H9 (cell line): ENCODE results near the gene ATP6V1B1. TPM values are rescaled to one million over a fixed set of nuclear protein-coding genes. Genes with fewer than 3 reads are reported as not detected.
A peak's percentile ranks its signal among the peaks of the same experiment; 100 is the strongest.

Experiments used
- DNase-seq: peaks from one replicate; pipeline ENCODE4 v3.0.0-alpha.2; 2017
- H2AFZ ChIP-seq: one replicate; pipeline ENCODE4 v1.6.1; 2013; ENCODE audit warnings: mild to moderate bottlenecking, low read length, control low read depth, moderate library complexity
- H2AK5ac ChIP-seq: 2 replicates; pipeline ENCODE4 v1.6.1; 2013; ENCODE audit warnings: low read length, control low read depth, mixed read lengths; ENCODE audit not compliant: insufficient read length
- H2BK120ac ChIP-seq: one replicate; pipeline ENCODE4 v1.6.1; 2013; ENCODE audit warnings: low read depth, mild to moderate bottlenecking, low read length, control low read depth, inconsistent platforms; ENCODE audit not compliant: poor library complexity, severe bottlenecking
- H2BK12ac ChIP-seq: 2 replicates; pipeline ENCODE4 v1.6.1; 2013; ENCODE audit warnings: low read length, control low read depth, mixed read lengths, low read depth; ENCODE audit not compliant: insufficient read length
- H2BK15ac ChIP-seq: 2 replicates; pipeline ENCODE4 v1.6.1; 2013; ENCODE audit warnings: low read depth, low read length, control low read depth
- H2BK20ac ChIP-seq: one replicate; pipeline ENCODE4 v1.6.1; 2013; ENCODE audit warnings: low read depth, mild to moderate bottlenecking, low read length, control low read depth, inconsistent platforms; ENCODE audit not compliant: poor library complexity, severe bottlenecking
- H2BK5ac ChIP-seq: 2 replicates; pipeline ENCODE4 v1.6.1; 2013; ENCODE audit warnings: low read length, control low read depth, mixed read lengths; ENCODE audit not compliant: insufficient read length
- H3K14ac ChIP-seq: 2 replicates; pipeline ENCODE4 v1.6.1; 2013; ENCODE audit warnings: low read length, control low read depth; ENCODE audit not compliant: insufficient read depth
- H3K18ac ChIP-seq: 2 replicates; pipeline ENCODE4 v1.6.1; 2013; ENCODE audit warnings: low read depth, mild to moderate bottlenecking, mixed read lengths, low read length, control low read depth; ENCODE audit not compliant: insufficient read length
- H3K23ac ChIP-seq: 2 replicates; pipeline ENCODE4 v1.6.1; 2013; ENCODE audit warnings: low read length, control low read depth, mixed read lengths, low read depth; ENCODE audit not compliant: insufficient read length
- H3K23me2 ChIP-seq: 2 replicates; pipeline ENCODE4 v1.6.1; 2013; ENCODE audit warnings: low read depth, mild to moderate bottlenecking, mixed read lengths, low read length, control low read depth; ENCODE audit not compliant: insufficient read length, poor library complexity, severe bottlenecking
- H3K27ac ChIP-seq: 2 replicates; pipeline ENCODE4 v1.5.1; 2013; ENCODE audit warnings: low read length, control low read depth, mixed read lengths, low read depth; ENCODE audit not compliant: insufficient read length
- H3K27me3 ChIP-seq: 2 replicates; pipeline ENCODE4 v1.6.1; 2013; ENCODE audit warnings: low read length, control low read depth, inconsistent platforms; ENCODE audit not compliant: insufficient read depth
- H3K4ac ChIP-seq: 2 replicates; pipeline ENCODE4 v1.6.1; 2013; ENCODE audit warnings: low read depth, mild to moderate bottlenecking, control low read depth, inconsistent platforms, low read length, moderate library complexity
- H3K4me1 ChIP-seq: 2 replicates; pipeline ENCODE4 v1.6.1; 2013; ENCODE audit warnings: low read length, control low read depth, inconsistent platforms; ENCODE audit not compliant: insufficient read depth
- H3K4me2 ChIP-seq: 2 replicates; pipeline ENCODE4 v1.6.1; 2013; ENCODE audit warnings: low read length, control low read depth, mixed read lengths; ENCODE audit not compliant: insufficient read length, insufficient read depth
- H3K56ac ChIP-seq: 2 replicates; pipeline ENCODE4 v1.6.1; 2013; ENCODE audit warnings: low read depth, mild to moderate bottlenecking, mixed read lengths, low read length, control low read depth; ENCODE audit not compliant: insufficient read length
- H3K79me1 ChIP-seq: 2 replicates; pipeline ENCODE4 v1.6.1; 2013; ENCODE audit warnings: low read depth, mild to moderate bottlenecking, moderate library complexity, low read length, control low read depth, inconsistent platforms; ENCODE audit not compliant: insufficient read depth, poor library complexity, severe bottlenecking
- H3K79me2 ChIP-seq: 2 replicates; pipeline ENCODE4 v1.6.1; 2013; ENCODE audit warnings: low read length, control low read depth, inconsistent platforms; ENCODE audit not compliant: insufficient read depth
- H3K9ac ChIP-seq: 2 replicates; pipeline ENCODE4 v1.6.1; 2013; ENCODE audit warnings: low read length, control low read depth, mixed read lengths; ENCODE audit not compliant: insufficient read length; ENCODE audit errors: extremely low read depth
- H3K9me3 ChIP-seq: one replicate; pipeline ENCODE4 v1.6.1; 2013; ENCODE audit warnings: low read depth, low read length, inconsistent platforms; ENCODE audit not compliant: control insufficient read depth
- H3T11ph ChIP-seq: one replicate; pipeline ENCODE4 v1.6.1; 2013; ENCODE audit warnings: mild to moderate bottlenecking, low read length, control low read depth, inconsistent platforms
- H4K20me1 ChIP-seq: one replicate; pipeline ENCODE4 v1.6.1; 2013; ENCODE audit not compliant: control insufficient read depth, insufficient read length, insufficient read depth
- H4K5ac ChIP-seq: 2 replicates; pipeline ENCODE4 v1.6.1; 2013; ENCODE audit warnings: low read depth, mild to moderate bottlenecking, mixed read lengths, low read length, control low read depth; ENCODE audit not compliant: insufficient read length
- H4K8ac ChIP-seq: replicated peaks from 2 replicates; pipeline ENCODE4 v1.6.1; 2013; ENCODE audit warnings: low read length, control low read depth, mixed read lengths, low read depth; ENCODE audit not compliant: insufficient read length
- H4K91ac ChIP-seq: 2 replicates; pipeline ENCODE4 v1.6.1; 2013; ENCODE audit warnings: low read depth, mild to moderate bottlenecking, moderate library complexity, mixed read lengths, low read length, control low read depth; ENCODE audit not compliant: insufficient read length
- H3K27ac Mint-ChIP-seq, 3 experiments: 2 replicates in 2 of 3; 3 replicates in 1 of 3; pipeline ENCODE4 v1.8.0; 2020 to 2021; ENCODE audit warnings: mixed read lengths in 3 of 3, mild to moderate bottlenecking in 1 of 3, moderate library complexity in 1 of 3
- H3K27me3 Mint-ChIP-seq: 2 replicates; pipeline ENCODE4 v1.8.0; 2021; ENCODE audit warnings: low read depth, mild to moderate bottlenecking, moderate library complexity, mixed read lengths
- H3K36me3 Mint-ChIP-seq, 3 experiments: 2 replicates in 2 of 3; 3 replicates in 1 of 3; pipeline ENCODE4 v1.8.0; 2020 to 2021; ENCODE audit warnings: low read depth in 3 of 3, mixed read lengths in 3 of 3; ENCODE audit not compliant: insufficient read depth in 1 of 3
- H3K4me1 Mint-ChIP-seq, 2 experiments: 2 replicates each; pipeline ENCODE4 v1.8.0; 2020; ENCODE audit warnings: mixed read lengths in 2 of 2
- H3K4me3 Mint-ChIP-seq, 2 experiments: 2 replicates in 1 of 2; 3 replicates in 1 of 2; pipeline ENCODE4 v1.8.0; 2020 to 2021; ENCODE audit warnings: mild to moderate bottlenecking in 2 of 2, mixed read lengths in 2 of 2, moderate library complexity in 1 of 2
- H3K9me3 Mint-ChIP-seq, 2 experiments: 2 replicates in 1 of 2; 3 replicates in 1 of 2; pipeline ENCODE4 v1.8.0; 2020; ENCODE audit warnings: mild to moderate bottlenecking in 2 of 2, mixed read lengths in 2 of 2, moderate library complexity in 1 of 2
- WGBS: extraction: QIAGEN DNeasy Blood & Tissue Kit; methylation state at CpG from one replicate; pipeline ENCODE4 v1.1.7; 2013; ENCODE audit warnings: missing lambda C conversion rate, low lambda C conversion rate, mixed read lengths; ENCODE audit not compliant: insufficient read length; ENCODE audit errors: extremely low coverage; 5-methylcytosine and 5-hydroxymethylcytosine counted together
- total RNA-seq: library from RNA; stranded (reverse); gene quantifications from 2 replicates; pipeline ENCODE4 v1.2.1, GENCODE V29; 2021
- TF ChIP-seq, protein P1 (sequence below): fragments of 200-600 bp; sonication (generic); conservative IDR thresholded peaks from 3 replicates; pipeline ENCODE4 v1.8.0; 2021; ENCODE audit warnings: antibody characterized with exemption, mild to moderate bottlenecking

ATP6V1B1 gene
- total RNA-seq, 1 experiment from 2014 or later = not detected

DNA sequence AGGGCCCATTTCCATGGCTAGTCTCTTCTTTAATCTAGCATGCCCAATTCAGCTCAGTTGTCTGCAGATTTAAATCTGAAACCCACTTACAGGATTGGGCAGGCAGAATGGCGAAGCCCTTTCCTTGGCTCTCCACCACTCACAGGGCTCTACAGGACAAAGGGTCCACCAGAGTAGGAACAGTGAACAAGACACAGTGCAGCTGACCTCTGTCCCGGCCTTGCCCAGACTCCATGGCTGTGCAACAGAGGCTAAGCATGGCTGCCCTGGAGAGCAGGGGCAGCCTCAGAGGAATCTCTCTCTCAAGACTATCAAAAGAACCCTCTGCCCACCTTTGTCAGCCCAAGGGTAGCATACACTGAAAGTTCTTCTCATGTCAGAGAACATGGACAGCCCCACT, 9.7 kb upstream of the ATP6V1B1 start:
- Histone ChIP-seq H3K56ac (no peak overlapping the region), H4K8ac (no peak overlapping the region), H4K91ac (no peak overlapping the region), H3K79me2 (no peaks in the 10 kb centered on the region), H3K14ac (no peak overlapping the region), H2BK5ac (no peak overlapping the region), H3T11ph (no peak overlapping the region), H3K27me3 (no peaks in the 10 kb centered on the region), H3K23me2 (no peaks in the 10 kb centered on the region), H2BK20ac (no peak overlapping the region), H3K9ac (no peak overlapping the region), H2BK15ac (no peak overlapping the region), H3K4me2 (no peak overlapping the region), H3K79me1 (no peaks in the 10 kb centered on the region), H3K4ac (no peak overlapping the region), H3K27ac (no peak overlapping the region), H3K4me1 (no peaks in the 10 kb centered on the region), H2BK12ac (no peak overlapping the region), H3K18ac (no peak overlapping the region), H3K9me3 (no peaks in the 10 kb centered on the region), H2BK120ac (no peak overlapping the region), H4K20me1 (no peaks in the 10 kb centered on the region), H3K23ac (no peak overlapping the region), H4K5ac (no peak overlapping the region), H2AFZ (no peak overlapping the region), H2AK5ac (no peak overlapping the region)
- TF ChIP-seq, protein P1, sequence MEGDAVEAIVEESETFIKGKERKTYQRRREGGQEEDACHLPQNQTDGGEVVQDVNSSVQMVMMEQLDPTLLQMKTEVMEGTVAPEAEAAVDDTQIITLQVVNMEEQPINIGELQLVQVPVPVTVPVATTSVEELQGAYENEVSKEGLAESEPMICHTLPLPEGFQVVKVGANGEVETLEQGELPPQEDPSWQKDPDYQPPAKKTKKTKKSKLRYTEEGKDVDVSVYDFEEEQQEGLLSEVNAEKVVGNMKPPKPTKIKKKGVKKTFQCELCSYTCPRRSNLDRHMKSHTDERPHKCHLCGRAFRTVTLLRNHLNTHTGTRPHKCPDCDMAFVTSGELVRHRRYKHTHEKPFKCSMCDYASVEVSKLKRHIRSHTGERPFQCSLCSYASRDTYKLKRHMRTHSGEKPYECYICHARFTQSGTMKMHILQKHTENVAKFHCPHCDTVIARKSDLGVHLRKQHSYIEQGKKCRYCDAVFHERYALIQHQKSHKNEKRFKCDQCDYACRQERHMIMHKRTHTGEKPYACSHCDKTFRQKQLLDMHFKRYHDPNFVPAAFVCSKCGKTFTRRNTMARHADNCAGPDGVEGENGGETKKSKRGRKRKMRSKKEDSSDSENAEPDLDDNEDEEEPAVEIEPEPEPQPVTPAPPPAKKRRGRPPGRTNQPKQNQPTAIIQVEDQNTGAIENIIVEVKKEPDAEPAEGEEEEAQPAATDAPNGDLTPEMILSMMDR = no peak
- Mint-ChIP-seq H3K4me3 (no peak overlapping the region), H3K36me3 (no peaks in the 10 kb centered on the region), H3K4me1 (peaks cover 14 to 19% of the 10 kb centered on the region in 2 experiments), H3K9me3 (no peaks in the 10 kb centered on the region), H3K27ac (no peak overlapping the region), H3K27me3 (peaks cover 69% of the 10 kb centered on the region)
- no CpG with 5 or more reads among the region's 2 CpGs for WGBS
- peak; percentile 11 for DNase-seq
